HepG2 (cell line): ENCODE data around the gene CD72. TPM values are rescaled to one million over a fixed set of nuclear protein-coding genes. Genes with fewer than 3 reads are reported as not detected.

Experiments
- ATAC-seq: fragments of 200-7000 bp; cut with Tn5 transposase; 3 replicates; pipeline ENCODE4 v1.9.1; 2020; ENCODE audit warnings: mild to moderate bottlenecking, moderate library complexity
- BruUV-seq: library from RNA; stranded (reverse); fragments of 400-500 nt; replicated peaks from 2 replicates; lab custom pipeline; 2021; lab: Mats Ljungman, UMichigan
- CTCF ChIA-PET: fragments of 300-600 bp; formaldehyde crosslinking; extraction: SDS; loops from one replicate; lab custom pipeline; 2021; ENCODE audit warnings: low total read pairs, inconsistent platforms, low intra/inter-chr PET ratio; lab: Yijun Ruan, JAX
- POLR2A ChIA-PET: fragments of 350-600 bp; sonication (Branson Sonifier 250); formaldehyde crosslinking; loops from one replicate; lab custom pipeline; 2020; ENCODE audit warnings: antibody characterized with exemption, inconsistent platforms; lab: Yijun Ruan, JAX
- DNase-seq: peaks from one replicate; pipeline ENCODE4 v3.0.0-alpha.2; 2015; ENCODE audit warnings: low spot score
- FAIRE-seq: peaks from 3 replicates; lab custom pipeline; 2011; peaks lifted over from hg19 to GRCh38; lab: Jason Lieb, UNC
- H2AFZ ChIP-seq: one replicate; pipeline ENCODE4 v1.6.1; 2011; ENCODE audit warnings: low read length, inconsistent platforms
- H3K27ac ChIP-seq: fragments of 300-600 bp; 3 replicates; pipeline ENCODE4 v1.8.0; 2011; ENCODE audit warnings: mixed run types, mild to moderate bottlenecking, mixed read lengths, low read length, inconsistent platforms; ENCODE audit not compliant: insufficient read depth; ENCODE audit errors: extremely low read length
- H3K27me3 ChIP-seq, 2 experiments: fragments of 200-600 bp in 1 of 2; 2 replicates in 1 of 2; 3 replicates in 1 of 2; pipeline versions ENCODE4 v1.6.0 to v1.8.0; 2011; ENCODE audit warnings: low read length in 2 of 2, mild to moderate bottlenecking in 2 of 2, moderate library complexity in 2 of 2, inconsistent platforms in 1 of 2; ENCODE audit not compliant: insufficient read depth in 2 of 2, control insufficient read depth in 1 of 2
- H3K36me3 ChIP-seq, 2 experiments: fragments of 200-600 bp in 1 of 2; replicated peaks in 1 of 2; 2 replicates in 1 of 2; 3 replicates in 1 of 2; pipeline versions ENCODE4 v1.5.1 to v1.8.0; 2011; ENCODE audit warnings: low read length in 2 of 2, inconsistent platforms in 1 of 2; ENCODE audit not compliant: insufficient read depth in 2 of 2, control insufficient read depth in 1 of 2
- H3K4me1 ChIP-seq: 2 replicates; pipeline ENCODE4 v1.5.1; 2012; ENCODE audit warnings: low read length, inconsistent platforms; ENCODE audit not compliant: insufficient read depth
- H3K4me2 ChIP-seq: 2 replicates; pipeline ENCODE4 v1.6.0; 2011; ENCODE audit warnings: low read depth, low read length, inconsistent platforms
- H3K4me3 ChIP-seq, 3 experiments: fragments of 200-600 bp in 1 of 3; sonication (generic), shearing (Covaris generic) in 1 of 3; replicated peaks in 1 of 3; 2 replicates each; pipeline ENCODE4 v1.5.1; 2011 to 2016; ENCODE audit warnings: low read length in 3 of 3, inconsistent platforms in 2 of 3, low read depth in 2 of 3, mild to moderate bottlenecking in 2 of 3, control low read depth in 1 of 3, mixed read lengths in 1 of 3; ENCODE audit not compliant: insufficient read depth in 1 of 3
- H3K79me2 ChIP-seq: one replicate; pipeline ENCODE4 v1.6.1; 2011; ENCODE audit warnings: low read length, inconsistent platforms; ENCODE audit not compliant: insufficient read depth
- H3K9ac ChIP-seq: 2 replicates; pipeline ENCODE4 v1.6.0; 2011; ENCODE audit warnings: mild to moderate bottlenecking, low read depth, low read length, inconsistent platforms; ENCODE audit not compliant: insufficient read depth
- H3K9me3 ChIP-seq: 2 replicates; pipeline ENCODE4 v1.5.1; 2012; ENCODE audit warnings: mild to moderate bottlenecking, low read length
- H4K20me1 ChIP-seq: 2 replicates; pipeline ENCODE4 v1.6.0; 2011; ENCODE audit warnings: inconsistent platforms, mild to moderate bottlenecking, low read length, moderate library complexity; ENCODE audit not compliant: insufficient read depth
- ARNTL ChIP-seq: sonication (generic); formaldehyde crosslinking; IDR thresholded peaks from 2 replicates; pipeline ENCODE4 v1.4.0; 2020; ENCODE audit warnings: mild to moderate bottlenecking, missing genetic modification reagents
- ATF3 ChIP-seq: sonication (generic); formaldehyde crosslinking; IDR thresholded peaks from 2 replicates; pipeline ENCODE4 v1.4.0; 2020; ENCODE audit warnings: missing genetic modification reagents
- ATF6 ChIP-seq: sonication (generic); formaldehyde crosslinking; conservative IDR thresholded peaks from 2 replicates; pipeline ENCODE4 v1.4.0; 2020; ENCODE audit warnings: missing genetic modification reagents
- HIVEP1 ChIP-seq: sonication (generic); formaldehyde crosslinking; IDR thresholded peaks from 2 replicates; pipeline ENCODE4 v1.4.0; 2020; ENCODE audit warnings: mild to moderate bottlenecking, missing genetic modification reagents
- MXD4 ChIP-seq: IDR thresholded peaks from 2 replicates; pipeline ENCODE4 v1.6.1; 2016; ENCODE audit warnings: mild to moderate bottlenecking, missing biosample characterization, missing genetic modification reagents
- NAIF1 ChIP-seq: sonication (generic); formaldehyde crosslinking; IDR thresholded peaks from 2 replicates; pipeline ENCODE4 v1.5.0; 2020; ENCODE audit warnings: mild to moderate bottlenecking, missing genetic modification reagents, borderline replicate concordance
- NKX3-1 ChIP-seq: sonication (generic); formaldehyde crosslinking; IDR thresholded peaks from 2 replicates; pipeline ENCODE4 v1.5.0; 2020; ENCODE audit warnings: missing genetic modification reagents
- NRL ChIP-seq: sonication (generic); formaldehyde crosslinking; IDR thresholded peaks from 2 replicates; pipeline ENCODE4 v1.5.0; 2020; ENCODE audit warnings: missing genetic modification reagents, mild to moderate bottlenecking, moderate library complexity, borderline replicate concordance
- SP2 ChIP-seq: sonication (generic); formaldehyde crosslinking; IDR thresholded peaks from 2 replicates; pipeline ENCODE4 v1.5.1; 2020; ENCODE audit warnings: mild to moderate bottlenecking, missing genetic modification reagents
- U2AF2 ChIP-seq: fragments of 200-400 bp; formaldehyde crosslinking; IDR thresholded peaks from 2 replicates; pipeline ENCODE4 v1.6.1; 2017; ENCODE audit warnings: low read depth, mild to moderate bottlenecking, low read length
- XRCC5 ChIP-seq: fragments of 200-400 bp; formaldehyde crosslinking; optimal IDR thresholded peaks from 2 replicates; pipeline ENCODE3; 2017; ENCODE audit warnings: mild to moderate bottlenecking, low read length
- ZBTB39 ChIP-seq: sonication (generic); formaldehyde crosslinking; IDR thresholded peaks from 2 replicates; pipeline ENCODE4 v1.5.0; 2020; ENCODE audit warnings: missing genetic modification reagents
- ZNF24 ChIP-seq: fragments of 450-650 bp; IDR thresholded peaks from 2 replicates; pipeline ENCODE4 v1.6.1; 2017; ENCODE audit warnings: antibody characterized with exemption, mild to moderate bottlenecking
- ZNF557 ChIP-seq: sonication (generic); formaldehyde crosslinking; IDR thresholded peaks from 2 replicates; pipeline ENCODE4 v1.4.0; 2020; ENCODE audit warnings: missing genetic modification reagents
- ZNF672 ChIP-seq: sonication (generic); formaldehyde crosslinking; IDR thresholded peaks from 2 replicates; pipeline ENCODE4 v1.8.1; 2022; ENCODE audit warnings: missing genetic modification reagents
- ZNF891 ChIP-seq: sonication (generic); formaldehyde crosslinking; IDR thresholded peaks from 2 replicates; pipeline ENCODE4 v1.5.0; 2020; ENCODE audit warnings: mild to moderate bottlenecking, missing genetic modification reagents
- WGBS: methylation state at CpG from one replicate; pipeline ENCODE4 v1.1.6; 2017; ENCODE audit warnings: low lambda C conversion rate; 5-methylcytosine and 5-hydroxymethylcytosine counted together
- in situ Hi-C: cut with HindIII; loops from 2 replicates; pipeline ENCODE4 v1.10.0; 2017; ENCODE audit warnings: low pct_unique_long_range_greater_than_20kb; ENCODE audit not compliant: extremely low pct_ligation_motif_present
- intact Hi-C: fragments of 100-400 bp; cut with micrococcal nuclease; formaldehyde crosslinking; loops from one replicate; pipeline ENCODE4 v1.10.0; 2022; ENCODE audit not compliant: unreplicated experiment
- polyA plus RNA-seq, 8 experiments: library from polyadenylated mRNA; depleted of rRNA in 3 of 8; stranded (reverse) in 7 of 8; unstranded in 1 of 8; fragments of >200 nt; fragmentation: Illumina TruSeq in 4 of 8; extraction: Trizol in 4 of 8; gene quantifications; 2 replicates each; pipeline versions ENCODE4 v1.2.1 to v1.2.3, GENCODE V29; 2011 to 2016; ENCODE audit warnings: low read depth in 4 of 8, missing spikeins in 1 of 8, mixed read lengths in 1 of 8; ENCODE audit not compliant: insufficient read depth in 1 of 8
- total RNA-seq, 5 experiments: library from RNA; depleted of rRNA; stranded (reverse); fragments of >200 nt; fragmentation: Illumina TruSeq; extraction: Trizol; gene quantifications; 2 replicates each; pipeline ENCODE4 v1.2.3, GENCODE V29; 2016; ENCODE audit warnings: low read depth in 1 of 5
- TF ChIP-seq, protein P1 (sequence below): sonication (generic); IDR thresholded peaks from 2 replicates; pipeline ENCODE4 v1.6.1; 2016; ENCODE audit warnings: low read depth, borderline replicate concordance

Gene CD72
- total and polyA plus RNA-seq, 2 of the 13 experiments (the other 11 are each of a cell fraction or from before 2014, with no cell fraction given) = 0.18 to 1.1 TPM

DNA sequence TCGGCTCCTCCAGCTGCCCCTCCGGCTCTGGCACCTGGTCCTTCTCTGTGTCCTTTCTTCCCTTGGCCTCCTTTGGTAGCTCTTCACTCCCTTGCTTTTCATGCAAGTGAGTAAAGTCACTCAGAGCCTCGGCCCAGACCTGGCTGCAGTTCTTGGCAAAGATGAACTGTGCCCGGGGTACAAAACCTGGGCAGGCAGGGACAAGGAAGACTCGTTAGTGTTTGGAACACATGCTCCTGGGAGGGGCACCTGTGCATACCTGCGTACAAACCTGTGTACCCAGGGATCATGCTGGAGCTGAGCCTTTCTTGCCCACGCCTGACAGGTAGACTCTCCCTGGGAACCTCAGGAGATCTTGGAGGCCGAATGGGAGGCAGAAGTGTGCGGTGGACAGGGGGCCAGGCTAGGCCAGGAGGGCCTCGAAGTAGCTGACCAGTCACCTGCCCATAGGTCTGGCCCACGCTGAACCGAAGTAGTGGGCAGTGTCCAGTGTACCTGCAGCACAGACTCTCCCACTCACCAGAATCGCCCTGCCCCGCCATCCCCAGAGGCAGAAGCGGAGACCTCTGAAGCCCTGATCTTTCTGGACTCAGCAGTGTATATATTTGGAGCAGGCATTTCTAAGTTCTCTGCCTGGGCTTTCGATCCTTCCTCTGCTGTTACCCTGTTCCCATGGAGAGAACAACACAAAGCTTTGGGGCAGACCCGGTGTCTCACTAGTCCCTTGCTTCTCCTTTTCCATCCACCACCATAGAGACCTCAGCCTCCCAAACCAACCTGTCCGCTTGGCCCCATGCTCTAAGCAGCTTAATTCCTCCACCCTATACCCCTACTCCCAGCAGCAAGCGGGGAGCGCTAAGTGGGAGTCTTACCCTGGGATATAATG, 55.1 kb downstream of the CD72 start:
- in situ Hi-C loops = loop anchor here (5.0 kb wide), 1 partner anchor 34 kb away; no protein-coding TSS in a partner anchor
- TF ChIP-seq ZNF891 (CRISPR knock-in tag) (0 out of 2 replicates have a peak, but pooled peaks have one; percentile 34), U2AF2 (no peak), MXD4 (CRISPR knock-in tag) (no peak), ATF6 (CRISPR knock-in tag) (no peak), SP2 (CRISPR knock-in tag) (no peak), XRCC5 (no peak), ARNTL (CRISPR knock-in tag) (no peak), ZBTB39 (CRISPR knock-in tag) (no peak), ZNF557 (CRISPR knock-in tag) (no peak), ZNF672 (CRISPR knock-in tag) (no peak), NKX3-1 (no peak), NAIF1 (CRISPR knock-in tag) (no peak), ATF3 (no peak), ZNF24 (no peak), HIVEP1 (CRISPR knock-in tag) (0 out of 2 replicates have a peak, but pooled peaks have one; percentile 10), NRL (0 out of 2 replicates have a peak, but pooled peaks have one; percentile 44)
- TF ChIP-seq, protein P1, sequence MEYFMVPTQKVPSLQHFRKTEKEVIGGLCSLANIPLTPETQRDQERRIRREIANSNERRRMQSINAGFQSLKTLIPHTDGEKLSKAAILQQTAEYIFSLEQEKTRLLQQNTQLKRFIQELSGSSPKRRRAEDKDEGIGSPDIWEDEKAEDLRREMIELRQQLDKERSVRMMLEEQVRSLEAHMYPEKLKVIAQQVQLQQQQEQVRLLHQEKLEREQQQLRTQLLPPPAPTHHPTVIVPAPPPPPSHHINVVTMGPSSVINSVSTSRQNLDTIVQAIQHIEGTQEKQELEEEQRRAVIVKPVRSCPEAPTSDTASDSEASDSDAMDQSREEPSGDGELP = no peak

More for the DNA sequence above, 55.1 kb downstream of the CD72 start:
- no peaks in the 10 kb centered on the region for H3K79me2 ChIP-seq
- FAIRE-seq (no peak), ATAC-seq (no peak; the same call in 2 of the 3 replicates), DNase-seq (no peak)
- H4K20me1 ChIP-seq = no peaks in the 10 kb centered on the region
- no TSS peak for BruUV-seq
- peaks cover 0 to 3% of the 10 kb centered on the region in 2 experiments; a peak in 3 of 5 replicates for H3K36me3 ChIP-seq
- H3K4me2 ChIP-seq = peak overlapping the region; percentile 64
- 88% methylated on average over 19 of the region's 20 CpGs for WGBS
- intact Hi-C loops = loop anchor here (5.0 kb wide), 1 partner anchor 34 kb away; no protein-coding TSS in a partner anchor
- no peaks in the 10 kb centered on the region for H3K9me3 ChIP-seq
- POLR2A ChIA-PET = no interaction called here
- H3K9ac ChIP-seq = 0 out of 2 replicates have a peak overlapping the region, but pooled peaks have one; percentile 27
- no peak overlapping the region for H2AFZ ChIP-seq
- CTCF ChIA-PET = no interaction called here
- H3K27ac ChIP-seq = peak overlapping the region; percentile 17
- H3K27me3 ChIP-seq = no peaks in the 10 kb centered on the region
- peak overlapping the region in 1 of 3 experiments; percentile 53; a peak in 1 of 6 replicates for H3K4me3 ChIP-seq
- peaks cover 14% of the 10 kb centered on the region for H3K4me1 ChIP-seq
